NB4 (cell line): ENCODE results near the gene LASP1NB.

ENCODE experiments used
- DNase-seq: peaks from one replicate; pipeline ENCODE4 v3.0.0; 2010; ENCODE audit warnings: low read depth
- H3K4me3 ChIP-seq: one replicate; pipeline ENCODE4 v1.5.1; 2011; ENCODE audit warnings: mild to moderate bottlenecking, low read depth, low read length, moderate library complexity
- MYC ChIP-seq: IDR thresholded peaks from 2 replicates; pipeline ENCODE4 v1.6.1; 2011; ENCODE audit warnings: low read depth, low read length
- POLR2A ChIP-seq: IDR thresholded peaks from 2 replicates; pipeline ENCODE4 v1.6.1; 2011; ENCODE audit warnings: mild to moderate bottlenecking; ENCODE audit not compliant: insufficient read length; ENCODE audit errors: extremely low read depth
- TF ChIP-seq, protein P1 (sequence below): IDR thresholded peaks from 2 replicates; pipeline ENCODE4 v1.6.1; 2011; ENCODE audit warnings: low read depth, low read length
- TF ChIP-seq, protein P2 (sequence below): IDR thresholded peaks from one replicate; pipeline ENCODE4 v1.5.1; 2012; ENCODE audit warnings: low read depth, low read length

LASP1NB gene

DNA sequence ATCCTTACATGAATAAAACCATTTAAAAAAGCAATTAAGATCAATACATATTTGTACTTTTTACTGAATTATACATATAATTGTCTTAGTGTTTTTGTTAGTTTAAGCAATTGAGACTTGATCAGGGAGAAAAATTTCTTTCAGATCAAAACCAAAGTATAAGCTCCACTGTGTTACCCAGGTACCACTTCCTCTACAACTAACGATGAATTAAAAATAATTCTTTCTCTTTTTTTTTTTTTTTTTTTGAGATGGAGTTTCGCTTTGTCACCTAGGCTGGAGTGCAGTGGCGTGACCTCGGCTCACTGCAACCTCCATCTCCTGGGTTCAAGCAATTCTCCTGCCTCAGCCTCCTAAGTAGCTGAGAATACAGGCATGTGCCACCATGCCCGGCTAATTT lies 35.0 kb downstream of the LASP1NB start:
- H3K4me3 ChIP-seq, result no peak overlapping the region
- TF ChIP-seq, protein P1, sequence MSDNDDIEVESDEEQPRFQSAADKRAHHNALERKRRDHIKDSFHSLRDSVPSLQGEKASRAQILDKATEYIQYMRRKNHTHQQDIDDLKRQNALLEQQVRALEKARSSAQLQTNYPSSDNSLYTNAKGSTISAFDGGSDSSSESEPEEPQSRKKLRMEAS, result no peak
- TF ChIP-seq, protein P2, sequence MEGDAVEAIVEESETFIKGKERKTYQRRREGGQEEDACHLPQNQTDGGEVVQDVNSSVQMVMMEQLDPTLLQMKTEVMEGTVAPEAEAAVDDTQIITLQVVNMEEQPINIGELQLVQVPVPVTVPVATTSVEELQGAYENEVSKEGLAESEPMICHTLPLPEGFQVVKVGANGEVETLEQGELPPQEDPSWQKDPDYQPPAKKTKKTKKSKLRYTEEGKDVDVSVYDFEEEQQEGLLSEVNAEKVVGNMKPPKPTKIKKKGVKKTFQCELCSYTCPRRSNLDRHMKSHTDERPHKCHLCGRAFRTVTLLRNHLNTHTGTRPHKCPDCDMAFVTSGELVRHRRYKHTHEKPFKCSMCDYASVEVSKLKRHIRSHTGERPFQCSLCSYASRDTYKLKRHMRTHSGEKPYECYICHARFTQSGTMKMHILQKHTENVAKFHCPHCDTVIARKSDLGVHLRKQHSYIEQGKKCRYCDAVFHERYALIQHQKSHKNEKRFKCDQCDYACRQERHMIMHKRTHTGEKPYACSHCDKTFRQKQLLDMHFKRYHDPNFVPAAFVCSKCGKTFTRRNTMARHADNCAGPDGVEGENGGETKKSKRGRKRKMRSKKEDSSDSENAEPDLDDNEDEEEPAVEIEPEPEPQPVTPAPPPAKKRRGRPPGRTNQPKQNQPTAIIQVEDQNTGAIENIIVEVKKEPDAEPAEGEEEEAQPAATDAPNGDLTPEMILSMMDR, result no peak
- no peak for TF ChIP-seq POLR2A
- no peak for DNase-seq

DNA sequence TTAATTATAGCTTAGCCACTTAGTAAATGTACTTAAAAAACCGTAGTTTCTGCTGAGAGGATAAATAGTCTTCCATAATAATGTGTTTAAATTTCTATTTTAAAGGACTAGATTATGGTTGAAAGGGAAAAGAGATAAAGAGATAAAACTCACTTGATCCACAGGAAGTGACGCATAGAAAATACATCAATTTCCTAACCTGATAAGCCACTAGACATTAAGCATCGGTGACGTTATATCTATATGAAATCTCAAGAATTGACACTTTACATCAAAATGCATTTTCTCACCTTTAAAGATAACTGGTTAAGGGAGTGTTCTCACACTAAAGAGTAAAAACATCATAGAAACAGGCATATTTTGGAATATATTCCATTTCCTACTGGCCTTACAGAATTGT lies 36.0 kb downstream of the LASP1NB start:
- no peak for DNase-seq

DNA sequence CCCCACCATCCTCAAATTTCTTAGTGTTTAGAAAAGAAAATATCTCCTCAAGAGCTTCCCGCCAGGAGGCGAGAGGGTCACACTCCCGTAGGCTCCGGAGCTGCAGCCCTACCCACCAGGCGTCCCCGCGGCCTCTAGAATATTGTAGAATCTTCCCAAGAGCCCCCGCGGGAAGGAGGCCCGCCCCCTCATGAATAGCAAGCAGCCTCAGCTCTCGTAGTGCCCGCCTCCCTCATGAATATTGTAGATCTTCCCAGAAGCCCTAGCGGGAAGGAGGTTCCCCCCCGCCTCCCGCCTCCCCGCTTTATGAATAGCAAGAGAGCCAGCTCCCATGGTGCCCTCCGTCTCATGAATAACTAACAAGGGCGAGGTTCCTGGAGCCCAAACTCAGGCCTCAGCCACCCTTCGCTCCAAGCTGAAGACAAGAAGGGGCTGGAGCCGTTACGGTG lies 41.9 kb downstream of the LASP1NB start, which contains the start of gene FBXO47:
Gene FBXO47 (minus strand): TSS at position 114 of the 449 bp plus-strand sequence. CDS start 4,378 bp downstream, outside the sequence.
- TF ChIP-seq POLR2A (no peak), MYC (no peak)
- TF ChIP-seq, protein P2, result no peak
- TF ChIP-seq, protein P1, result no peak
- no peak for DNase-seq
- H3K4me3 ChIP-seq, result no peak within 1 kb of the TSS

More for the DNA sequence above, 36.0 kb downstream of the LASP1NB start:
- no peak overlapping the region for H3K4me3 ChIP-seq
- TF ChIP-seq, protein P2, result no peak
- TF ChIP-seq MYC (no peak), POLR2A (no peak)
- TF ChIP-seq, protein P1, result no peak

DNA sequence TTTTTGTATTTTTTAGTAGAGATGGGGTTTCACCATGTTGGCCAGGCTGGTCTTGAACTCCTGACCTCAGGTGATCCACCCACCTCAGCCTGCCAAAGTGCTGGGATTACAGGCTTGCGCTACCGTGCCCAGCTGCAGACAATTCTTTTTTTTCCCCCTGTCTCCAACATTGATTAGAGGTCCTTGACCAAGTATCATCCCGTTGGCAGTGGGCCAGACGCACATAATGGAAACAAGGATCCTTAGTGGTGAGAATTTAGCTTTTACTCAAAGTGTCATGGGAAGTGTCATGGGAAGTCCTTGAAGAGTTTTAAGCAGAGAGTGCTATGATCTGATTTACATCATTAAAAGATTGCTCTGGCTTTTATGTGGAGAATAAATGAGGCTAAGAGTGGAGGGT lies 43.9 kb downstream of the LASP1NB start:
- no peak overlapping the region for H3K4me3 ChIP-seq
- TF ChIP-seq MYC, result no peak
- TF ChIP-seq POLR2A, result no peak
- DNase-seq, result no peak

DNA sequence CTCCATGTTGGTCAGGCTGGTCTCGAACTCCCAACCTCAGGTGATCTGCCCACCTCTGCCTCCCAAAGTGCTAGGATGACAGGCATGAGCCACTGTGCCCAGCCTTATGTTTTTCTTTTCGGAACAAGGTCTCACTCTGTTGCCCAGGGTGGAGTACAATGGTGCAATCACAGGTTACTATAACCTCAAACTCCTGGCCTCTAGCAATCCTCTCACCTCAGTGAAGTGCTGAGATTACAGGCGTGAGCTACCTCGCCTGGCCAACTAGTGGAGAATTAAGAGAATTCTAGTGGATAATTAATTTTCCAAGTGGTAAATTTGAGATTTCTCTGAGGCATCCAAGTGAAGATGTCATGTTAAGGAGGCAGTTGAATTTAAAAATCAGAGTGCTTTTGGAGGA lies 44.7 kb downstream of the LASP1NB start:
- TF ChIP-seq POLR2A (no peak), MYC (no peak)
- TF ChIP-seq, protein P2, result no peak
- TF ChIP-seq, protein P1, result no peak
- no peak overlapping the region for H3K4me3 ChIP-seq
- no peak for DNase-seq

DNA sequence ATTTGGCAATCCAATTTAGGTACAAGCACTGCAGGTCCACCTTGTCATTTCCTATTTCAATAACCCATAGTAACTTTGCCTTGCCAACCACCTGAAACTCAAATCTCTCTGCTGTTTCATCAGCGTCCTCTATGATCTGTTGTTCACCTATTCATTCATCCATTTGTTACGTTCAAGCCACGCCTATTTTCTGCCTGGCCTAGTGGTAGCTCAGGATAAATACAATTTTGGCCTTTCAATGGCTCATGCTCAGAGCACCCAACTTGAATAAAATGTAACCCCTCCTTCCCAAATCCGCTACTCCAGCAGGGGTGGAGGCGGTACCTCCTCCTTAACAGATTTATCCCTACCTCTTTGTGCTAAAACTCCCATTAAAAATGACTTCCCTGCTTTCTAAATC lies 45.4 kb downstream of the LASP1NB start:
- no peak overlapping the region for H3K4me3 ChIP-seq
- DNase-seq, result no peak
- no peak for TF ChIP-seq MYC
- TF ChIP-seq, protein P1, result no peak
- no peak for TF ChIP-seq POLR2A
- TF ChIP-seq, protein P2, result no peak
